VCaP (cell line): ENCODE results near the gene KCMF1.

Experiments used
- H3K27ac ChIP-seq: fragments of 450-650 bp; 2 replicates; pipeline ENCODE4 v1.5.1; 2017
- CTCF ChIP-seq: fragments of 450-650 bp; conservative IDR thresholded peaks from 2 replicates; pipeline ENCODE4 v1.5.1; 2017; ENCODE audit warnings: mild to moderate bottlenecking, moderate library complexity

Gene KCMF1

GRCh38 chr2:85106489-85107180 is 135.7 kb downstream of the KCMF1 start:
- H3K27ac ChIP-seq, result no peak overlapping the region
- no peak for TF ChIP-seq CTCF
